ENCODE results near the gene GNG13. TPM values are rescaled to one million over a fixed set of nuclear protein-coding genes. Genes with fewer than 3 reads are reported as not detected.

Gene GNG13
- total RNA-seq, 6 experiments from 2014 or later = not detected

DNA sequence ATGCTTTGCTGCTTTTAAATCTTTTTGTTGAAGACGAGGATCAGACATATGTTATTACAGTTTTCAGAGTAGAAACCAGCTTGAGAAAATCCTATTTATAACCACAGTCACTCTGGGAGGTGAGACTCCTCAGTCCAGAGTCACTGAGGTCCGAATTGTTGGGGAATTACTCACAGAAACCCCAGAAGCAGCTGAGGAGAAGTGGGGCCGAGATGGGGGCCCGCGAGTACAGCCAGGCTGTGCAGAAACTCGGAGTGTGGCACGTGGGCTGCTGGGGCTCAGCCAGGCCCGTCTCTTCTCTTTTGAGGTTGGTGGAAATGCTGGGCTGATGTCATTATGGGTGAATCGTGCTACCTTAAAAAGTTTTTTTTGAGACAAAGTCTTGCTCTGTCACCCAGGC, 14.4 kb upstream of the GNG13 start:
- peak overlapping the region; percentile 49 for H3K4me3 Mint-ChIP-seq
- no peaks in the 10 kb centered on the region for H3K9me3 Mint-ChIP-seq
- DNase-seq = peak; percentile 84
- H3K4me1 Mint-ChIP-seq (ENCODE audit: low read depth) = peaks cover 22% of the 10 kb centered on the region
- no peak for TF ChIP-seq CTCF (IDR thresholded peaks at IDR 0.05)
- peaks cover 2% of the 10 kb centered on the region; the same call in 1 of the 2 replicates for H3K27me3 Mint-ChIP-seq (ENCODE audit: insufficient read depth)
- H3K27ac Mint-ChIP-seq = peak overlapping the region; percentile 77
- H3K36me3 Mint-ChIP-seq (ENCODE audit: low read depth) = no peaks in the 10 kb centered on the region

GRCh38 chr16:813916-814412, 13.4 kb upstream of the GNG13 start:
- Mint-ChIP-seq H3K4me3 (peak overlapping the region; percentile 74), H3K9me3 (no peaks in the 10 kb centered on the region), H3K36me3 (ENCODE audit: low read depth) (no peaks in the 10 kb centered on the region), H3K27ac (peak overlapping the region; percentile 60; the same call in 1 of the 2 replicates), H3K4me1 (ENCODE audit: low read depth) (peaks cover 22% of the 10 kb centered on the region), H3K27me3 (ENCODE audit: insufficient read depth) (peaks cover 1% of the 10 kb centered on the region; the same call in 1 of the 2 replicates)
- peak; percentile 2 for DNase-seq
- TF ChIP-seq CTCF (IDR thresholded peaks at IDR 0.05) = peak; percentile 43

DNA sequence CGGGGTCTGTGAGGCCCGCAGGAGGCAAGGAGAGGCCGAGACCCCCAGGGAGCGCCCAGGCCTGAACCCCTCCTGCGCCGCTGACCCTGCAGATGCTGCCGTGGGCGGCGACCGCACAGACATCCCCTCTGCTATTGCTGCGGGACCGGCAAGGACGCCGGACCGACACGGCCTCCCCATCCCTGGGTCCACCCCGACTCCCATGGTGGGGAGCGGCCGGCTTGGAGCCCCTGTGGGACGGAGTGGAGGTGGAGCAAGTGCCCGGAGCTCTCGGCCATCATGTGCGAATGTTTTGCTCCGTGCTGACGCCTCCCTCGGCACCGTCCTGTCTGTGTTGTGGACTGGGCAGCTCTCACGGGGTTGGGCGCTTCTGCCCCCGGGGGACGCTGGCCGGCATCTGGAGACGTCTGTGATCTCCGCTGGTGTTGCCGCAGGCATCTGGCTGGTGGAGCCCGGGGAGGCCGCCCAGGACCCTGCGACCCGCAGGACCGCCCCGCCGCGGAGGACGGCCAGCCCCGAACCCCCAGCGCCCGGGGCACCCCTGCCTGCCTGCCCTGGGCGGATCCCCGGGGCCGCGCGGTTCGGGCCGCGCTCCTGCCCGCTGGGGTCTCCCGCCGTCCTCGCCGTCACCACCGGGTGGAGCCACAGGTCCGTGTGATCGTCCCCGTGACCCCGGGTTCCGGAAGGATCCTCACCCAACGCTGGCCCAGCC, 12.8 kb upstream of the GNG13 start:
- peak; percentile 11 for DNase-seq
- Mint-ChIP-seq H3K36me3 (ENCODE audit: low read depth) (no peaks in the 10 kb centered on the region), H3K9me3 (no peaks in the 10 kb centered on the region), H3K4me3 (peak overlapping the region; percentile 74), H3K4me1 (ENCODE audit: low read depth) (peaks cover 27% of the 10 kb centered on the region), H3K27me3 (ENCODE audit: insufficient read depth) (peaks cover 1% of the 10 kb centered on the region; the same call in 1 of the 2 replicates), H3K27ac (peak overlapping the region; percentile 60; the same call in 1 of the 2 replicates)
- peak; percentile 81 for TF ChIP-seq CTCF (IDR thresholded peaks at IDR 0.05)

GRCh38 chr16:808085-808386, 7.5 kb upstream of the GNG13 start:
- Mint-ChIP-seq H3K4me1 (ENCODE audit: low read depth) (peaks cover 13% of the 10 kb centered on the region), H3K27me3 (ENCODE audit: insufficient read depth) (peaks cover 3% of the 10 kb centered on the region), H3K4me3 (peak overlapping the region; percentile 95), H3K27ac (peak overlapping the region; percentile 75), H3K36me3 (ENCODE audit: low read depth) (peaks cover 5% of the 10 kb centered on the region; the same call in 1 of the 2 replicates), H3K9me3 (no peaks in the 10 kb centered on the region; the same call in 1 of the 2 replicates)
- TF ChIP-seq CTCF (IDR thresholded peaks at IDR 0.05) = no peak
- no peak for DNase-seq

DNA sequence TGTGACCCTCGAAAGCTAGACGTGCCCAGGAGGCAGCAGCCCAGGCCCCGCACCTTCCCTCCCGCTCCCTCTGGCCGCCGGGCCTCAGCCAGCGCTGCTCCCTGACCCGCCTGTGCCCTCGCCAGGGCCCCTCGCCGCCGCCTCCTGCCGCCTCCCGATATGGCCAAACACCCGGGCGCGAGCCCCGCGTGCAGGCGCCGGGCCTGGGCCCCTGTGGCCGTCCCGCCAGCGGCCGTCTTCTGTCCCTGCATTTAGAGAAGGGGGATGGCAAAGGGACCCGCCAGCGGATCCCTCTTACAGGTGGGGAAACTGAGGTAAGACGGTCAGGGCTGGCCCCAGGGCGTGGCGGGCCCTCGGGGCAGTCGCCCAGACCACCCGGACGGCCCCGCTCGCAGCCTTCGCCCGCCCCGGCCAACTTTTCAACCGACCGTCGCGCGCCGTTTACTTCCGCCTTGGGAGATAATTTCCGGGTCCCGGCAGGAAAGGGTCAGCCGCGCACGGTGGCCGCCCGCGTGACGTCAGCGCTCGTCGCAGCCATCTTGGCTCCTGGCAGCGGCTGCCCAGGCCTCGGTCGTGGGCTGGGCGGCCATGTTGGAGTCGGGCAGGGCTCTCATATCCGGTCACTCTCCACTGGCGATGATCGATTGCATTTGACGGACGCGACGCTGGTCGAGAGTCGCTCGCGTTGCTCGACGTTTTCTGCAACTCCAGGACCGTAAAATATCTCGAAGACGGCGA, 7.0 kb upstream of the GNG13 start:
- Mint-ChIP-seq H3K9me3 (no peaks in the 10 kb centered on the region; the same call in 1 of the 2 replicates), H3K4me1 (ENCODE audit: low read depth) (peaks cover 13% of the 10 kb centered on the region), H3K27me3 (ENCODE audit: insufficient read depth) (peaks cover 3% of the 10 kb centered on the region), H3K4me3 (peak overlapping the region; percentile 95), H3K36me3 (ENCODE audit: low read depth) (peaks cover 5% of the 10 kb centered on the region; the same call in 1 of the 2 replicates), H3K27ac (peak overlapping the region; percentile 75)
- DNase-seq = peak; percentile 90
- no peak for TF ChIP-seq CTCF (IDR thresholded peaks at IDR 0.05)

All from HFFc6 (cell line).